GM18868 (cell line): ENCODE data around the gene AP2A2.

ENCODE experiments used
- ATAC-seq: cut with Tn5 transposase; IDR thresholded peaks from one replicate; pipeline ENCODE4 v1.9.1; 2021; ENCODE audit warnings: mild to moderate bottlenecking, moderate library complexity; ENCODE audit not compliant: unreplicated experiment

AP2A2 gene

GRCh38 chr11:924406-925157 lies 1.1 kb upstream of the AP2A2 start:
- ATAC-seq: no peak

GRCh38 chr11:925158-925495 lies 543 bp upstream of the AP2A2 start:
- ATAC-seq: no peak

- no peak for ATAC-seq
Measured at GRCh38 chr11:926341-926916, 759 bp downstream of the AP2A2 start.

- ATAC-seq: no peak
Measured at GRCh38 chr11:927871-928270, 2.2 kb downstream of the AP2A2 start.

GRCh38 chr11:928786-929185 lies 3.1 kb downstream of the AP2A2 start:
- no peak for ATAC-seq

- no peak for ATAC-seq
Measured at GRCh38 chr11:929405-929804, 3.7 kb downstream of the AP2A2 start.

GRCh38 chr11:931385-931784 lies 5.7 kb downstream of the AP2A2 start:
- ATAC-seq: no peak

GRCh38 chr11:932435-932834 lies 6.8 kb downstream of the AP2A2 start:
- no peak for ATAC-seq

GRCh38 chr11:933142-933851 lies 7.6 kb downstream of the AP2A2 start:
- ATAC-seq: no peak

- ATAC-seq: no peak
Measured at GRCh38 chr11:933936-934335, 8.3 kb downstream of the AP2A2 start.

- no peak for ATAC-seq
Measured at GRCh38 chr11:934527-934926, 8.9 kb downstream of the AP2A2 start.

GRCh38 chr11:936199-936598 lies 10.5 kb downstream of the AP2A2 start:
- no peak for ATAC-seq

GRCh38 chr11:937841-938261 lies 12.2 kb downstream of the AP2A2 start:
- ATAC-seq: no peak

- no peak for ATAC-seq
Measured at GRCh38 chr11:940496-941135, 14.9 kb downstream of the AP2A2 start.

- ATAC-seq: no peak
Measured at GRCh38 chr11:942823-943222, 17.2 kb downstream of the AP2A2 start.

- ATAC-seq: no peak
Measured at GRCh38 chr11:944711-945470, 19.2 kb downstream of the AP2A2 start.

GRCh38 chr11:945986-946385 lies 20.3 kb downstream of the AP2A2 start:
- ATAC-seq: no peak

- ATAC-seq: no peak
Measured at GRCh38 chr11:947744-948143, 22.1 kb downstream of the AP2A2 start.

- no peak for ATAC-seq
Measured at GRCh38 chr11:951507-951906, 25.8 kb downstream of the AP2A2 start.

- no peak for ATAC-seq
Measured at GRCh38 chr11:952406-953385, 27.0 kb downstream of the AP2A2 start.
